ENCODE results near the gene ZMYND15. TPM values are rescaled to one million over a fixed set of nuclear protein-coding genes. Genes with fewer than 3 reads are reported as not detected.

The ZMYND15 gene
- total and polyA plus RNA-seq, 2 of the 13 experiments (the other 11 are each of a cell fraction or from before 2014, with no cell fraction given) = 0.24 to 2.7 TPM

DNA sequence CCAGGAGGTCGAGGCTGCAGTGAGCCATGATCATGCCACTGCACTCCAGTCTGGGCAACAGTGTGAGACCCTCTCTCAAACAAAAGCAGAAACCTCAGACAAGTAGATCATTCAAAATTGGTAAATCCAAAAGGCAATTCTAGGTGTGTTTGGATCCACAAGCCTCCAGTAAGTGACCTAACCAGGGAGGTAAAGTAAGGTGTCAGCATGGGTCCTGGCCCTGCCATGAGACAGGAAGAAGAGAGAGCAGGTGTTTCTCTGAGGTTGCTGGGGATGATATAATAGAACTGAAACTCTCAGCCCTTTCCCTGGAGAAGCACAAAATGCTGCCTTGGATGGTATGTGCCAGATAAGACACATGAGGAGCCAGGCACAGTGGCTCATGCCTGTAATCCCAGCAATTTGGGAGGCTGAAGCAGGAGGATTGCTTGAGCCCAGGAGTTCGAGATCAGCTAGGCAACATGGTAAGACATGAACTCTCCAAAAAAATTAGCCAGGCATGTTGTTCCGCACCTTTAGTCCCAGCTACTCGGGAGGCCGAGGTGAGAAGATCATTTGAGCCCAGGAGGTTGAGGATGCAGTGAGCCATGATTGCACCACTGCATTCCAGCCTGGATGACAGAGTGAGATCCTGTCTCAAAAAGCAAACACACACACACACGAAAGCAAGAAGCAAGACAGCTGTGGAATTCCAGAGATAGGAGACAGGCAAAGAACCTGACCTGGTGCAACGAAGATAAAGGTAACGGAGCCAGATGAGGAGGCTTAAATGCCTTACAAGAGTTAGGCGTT lies 38.5 kb downstream of the ZMYND15 start (continued):
- TF ChIP-seq, protein P1, sequence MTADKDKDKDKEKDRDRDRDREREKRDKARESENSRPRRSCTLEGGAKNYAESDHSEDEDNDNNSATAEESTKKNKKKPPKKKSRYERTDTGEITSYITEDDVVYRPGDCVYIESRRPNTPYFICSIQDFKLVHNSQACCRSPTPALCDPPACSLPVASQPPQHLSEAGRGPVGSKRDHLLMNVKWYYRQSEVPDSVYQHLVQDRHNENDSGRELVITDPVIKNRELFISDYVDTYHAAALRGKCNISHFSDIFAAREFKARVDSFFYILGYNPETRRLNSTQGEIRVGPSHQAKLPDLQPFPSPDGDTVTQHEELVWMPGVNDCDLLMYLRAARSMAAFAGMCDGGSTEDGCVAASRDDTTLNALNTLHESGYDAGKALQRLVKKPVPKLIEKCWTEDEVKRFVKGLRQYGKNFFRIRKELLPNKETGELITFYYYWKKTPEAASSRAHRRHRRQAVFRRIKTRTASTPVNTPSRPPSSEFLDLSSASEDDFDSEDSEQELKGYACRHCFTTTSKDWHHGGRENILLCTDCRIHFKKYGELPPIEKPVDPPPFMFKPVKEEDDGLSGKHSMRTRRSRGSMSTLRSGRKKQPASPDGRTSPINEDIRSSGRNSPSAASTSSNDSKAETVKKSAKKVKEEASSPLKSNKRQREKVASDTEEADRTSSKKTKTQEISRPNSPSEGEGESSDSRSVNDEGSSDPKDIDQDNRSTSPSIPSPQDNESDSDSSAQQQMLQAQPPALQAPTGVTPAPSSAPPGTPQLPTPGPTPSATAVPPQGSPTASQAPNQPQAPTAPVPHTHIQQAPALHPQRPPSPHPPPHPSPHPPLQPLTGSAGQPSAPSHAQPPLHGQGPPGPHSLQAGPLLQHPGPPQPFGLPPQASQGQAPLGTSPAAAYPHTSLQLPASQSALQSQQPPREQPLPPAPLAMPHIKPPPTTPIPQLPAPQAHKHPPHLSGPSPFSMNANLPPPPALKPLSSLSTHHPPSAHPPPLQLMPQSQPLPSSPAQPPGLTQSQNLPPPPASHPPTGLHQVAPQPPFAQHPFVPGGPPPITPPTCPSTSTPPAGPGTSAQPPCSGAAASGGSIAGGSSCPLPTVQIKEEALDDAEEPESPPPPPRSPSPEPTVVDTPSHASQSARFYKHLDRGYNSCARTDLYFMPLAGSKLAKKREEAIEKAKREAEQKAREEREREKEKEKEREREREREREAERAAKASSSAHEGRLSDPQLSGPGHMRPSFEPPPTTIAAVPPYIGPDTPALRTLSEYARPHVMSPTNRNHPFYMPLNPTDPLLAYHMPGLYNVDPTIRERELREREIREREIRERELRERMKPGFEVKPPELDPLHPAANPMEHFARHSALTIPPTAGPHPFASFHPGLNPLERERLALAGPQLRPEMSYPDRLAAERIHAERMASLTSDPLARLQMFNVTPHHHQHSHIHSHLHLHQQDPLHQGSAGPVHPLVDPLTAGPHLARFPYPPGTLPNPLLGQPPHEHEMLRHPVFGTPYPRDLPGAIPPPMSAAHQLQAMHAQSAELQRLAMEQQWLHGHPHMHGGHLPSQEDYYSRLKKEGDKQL (CRISPR knock-in tag; IDR thresholded peaks at IDR 0.05; ENCODE audit: low read depth) = peak; percentile 64; the same call in 1 of the 2 replicates
- TF ChIP-seq ZC3H4 (CRISPR knock-in tag; IDR thresholded peaks at IDR 0.05; ENCODE audit: borderline replicate concordance) (no peak), RBAK (CRISPR knock-in tag; IDR thresholded peaks at IDR 0.05) (no peak), ATF1 (CRISPR knock-in tag; IDR thresholded peaks at IDR 0.05) (no peak), TBL1XR1 (IDR thresholded peaks at IDR 0.05; ENCODE audit: borderline replicate concordance, low read length, partially characterized antibody) (no peak), KLF13 (CRISPR knock-in tag; IDR thresholded peaks at IDR 0.05) (no peak), ZNF878 (CRISPR knock-in tag; IDR thresholded peaks at IDR 0.05) (0 out of 2 replicates have a peak, but pooled peaks have one; percentile 40), FOXP1 (IDR thresholded peaks at IDR 0.05) (no peak), FOXP1 (CRISPR knock-in tag; IDR thresholded peaks at IDR 0.05) (0 out of 2 replicates have a peak, but pooled peaks have one; percentile 30), CHCHD3 (CRISPR knock-in tag; IDR thresholded peaks at IDR 0.05) (no peak), CBX1 (IDR thresholded peaks at IDR 0.05; ENCODE audit: low read depth) (no peak), ZNF557 (CRISPR knock-in tag; IDR thresholded peaks at IDR 0.05) (0 out of 2 replicates have a peak, but pooled peaks have one; percentile 59), HOXA9 (CRISPR knock-in tag; IDR thresholded peaks at IDR 0.05; ENCODE audit: borderline replicate concordance) (no peak)
- TF ChIP-seq, protein P2, sequence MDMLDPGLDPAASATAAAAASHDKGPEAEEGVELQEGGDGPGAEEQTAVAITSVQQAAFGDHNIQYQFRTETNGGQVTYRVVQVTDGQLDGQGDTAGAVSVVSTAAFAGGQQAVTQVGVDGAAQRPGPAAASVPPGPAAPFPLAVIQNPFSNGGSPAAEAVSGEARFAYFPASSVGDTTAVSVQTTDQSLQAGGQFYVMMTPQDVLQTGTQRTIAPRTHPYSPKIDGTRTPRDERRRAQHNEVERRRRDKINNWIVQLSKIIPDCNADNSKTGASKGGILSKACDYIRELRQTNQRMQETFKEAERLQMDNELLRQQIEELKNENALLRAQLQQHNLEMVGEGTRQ (IDR thresholded peaks at IDR 0.05; ENCODE audit: low read depth, low read length) = no peak
- TF ChIP-seq, protein P2 (CRISPR knock-in tag; IDR thresholded peaks at IDR 0.05; ENCODE audit: borderline replicate concordance) = no peak
- TF ChIP-seq, protein P3, sequence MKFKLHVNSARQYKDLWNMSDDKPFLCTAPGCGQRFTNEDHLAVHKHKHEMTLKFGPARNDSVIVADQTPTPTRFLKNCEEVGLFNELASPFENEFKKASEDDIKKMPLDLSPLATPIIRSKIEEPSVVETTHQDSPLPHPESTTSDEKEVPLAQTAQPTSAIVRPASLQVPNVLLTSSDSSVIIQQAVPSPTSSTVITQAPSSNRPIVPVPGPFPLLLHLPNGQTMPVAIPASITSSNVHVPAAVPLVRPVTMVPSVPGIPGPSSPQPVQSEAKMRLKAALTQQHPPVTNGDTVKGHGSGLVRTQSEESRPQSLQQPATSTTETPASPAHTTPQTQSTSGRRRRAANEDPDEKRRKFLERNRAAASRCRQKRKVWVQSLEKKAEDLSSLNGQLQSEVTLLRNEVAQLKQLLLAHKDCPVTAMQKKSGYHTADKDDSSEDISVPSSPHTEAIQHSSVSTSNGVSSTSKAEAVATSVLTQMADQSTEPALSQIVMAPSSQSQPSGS (CRISPR knock-in tag; IDR thresholded peaks at IDR 0.05) = peak; percentile 76; the same call in 1 of the 2 replicates
- TF ChIP-seq, protein P4, sequence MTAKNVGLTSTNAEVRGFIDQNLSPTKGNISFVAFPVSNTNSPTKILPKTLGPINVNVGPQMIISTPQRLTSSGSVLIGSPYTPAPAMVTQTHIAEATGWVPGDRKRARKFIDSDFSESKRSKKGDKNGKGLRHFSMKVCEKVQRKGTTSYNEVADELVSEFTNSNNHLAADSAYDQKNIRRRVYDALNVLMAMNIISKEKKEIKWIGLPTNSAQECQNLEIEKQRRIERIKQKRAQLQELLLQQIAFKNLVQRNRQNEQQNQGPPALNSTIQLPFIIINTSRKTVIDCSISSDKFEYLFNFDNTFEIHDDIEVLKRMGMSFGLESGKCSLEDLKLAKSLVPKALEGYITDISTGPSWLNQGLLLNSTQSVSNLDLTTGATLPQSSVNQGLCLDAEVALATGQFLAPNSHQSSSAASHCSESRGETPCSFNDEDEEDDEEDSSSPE (CRISPR knock-in tag; IDR thresholded peaks at IDR 0.05) = peak; percentile 47; the same call in 1 of the 2 replicates
- TF ChIP-seq, protein P5, sequence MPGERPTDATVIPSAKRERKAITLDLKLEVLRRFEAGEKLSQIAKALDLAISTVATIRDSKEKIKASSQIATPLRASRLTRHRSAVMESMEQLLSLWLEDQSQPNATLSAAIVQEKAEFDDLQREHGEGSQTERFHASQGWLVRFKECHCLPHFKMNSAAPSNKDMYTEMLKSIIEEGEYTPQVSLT (CRISPR knock-in tag; IDR thresholded peaks at IDR 0.05; ENCODE audit: borderline replicate concordance, low read depth) = no peak
